Vagina (tissue), 2 donors: ENCODE results near the gene TENM4. TPM values are rescaled to one million over a fixed set of nuclear protein-coding genes. Genes with fewer than 3 reads are reported as not detected.

Source experiments
- DNase-seq, 2 donors: peaks; one replicate each; pipeline ENCODE4 v3.0.0-alpha.2; 2017; ENCODE audit errors: extremely low spot score in 2 of 2
- H3K27ac ChIP-seq: fragments of 200-600 bp; sonication (generic); one replicate; pipeline ENCODE4 v1.5.1; 2019
- H3K27me3 ChIP-seq: fragments of 200-600 bp; sonication (generic); one replicate; pipeline ENCODE4 v1.5.1; 2019
- H3K36me3 ChIP-seq, 2 donors: fragments of 200-600 bp; sonication (generic); one replicate each; pipeline ENCODE4 v1.5.1; 2017 to 2019
- H3K4me1 ChIP-seq: fragments of 200-600 bp; sonication (generic); one replicate; pipeline ENCODE4 v1.5.1; 2019
- H3K4me3 ChIP-seq, 2 donors: fragments of 200-600 bp; sonication (generic); 1 replicate in 1 of 2; 2 replicates in 1 of 2; pipeline ENCODE4 v1.5.1; 2016 to 2019
- H3K9me3 ChIP-seq: fragments of 200-600 bp; sonication (generic); one replicate; pipeline ENCODE4 v1.5.1; 2019
- POLR2A ChIP-seq, 2 donors: fragments of 450-650 bp; IDR thresholded peaks; one replicate each; pipeline ENCODE4 v1.6.1; 2017; ENCODE audit warnings: antibody characterized with exemption in 2 of 2, mild to moderate bottlenecking in 2 of 2, moderate library complexity in 2 of 2
- POLR2AphosphoS5 ChIP-seq, 2 donors: sonication (generic); formaldehyde crosslinking; IDR thresholded peaks; one replicate each; pipeline ENCODE4 v1.9.0; 2017; ENCODE audit warnings: antibody characterized with exemption in 2 of 2, mild to moderate bottlenecking in 2 of 2, low read depth in 1 of 2; ENCODE audit not compliant: insufficient read depth in 1 of 2
- intact Hi-C: fragments of 100-400 bp; cut with DNase I; formaldehyde crosslinking; loops from one replicate; pipeline ENCODE4 v1.15.1; 2023
- total RNA-seq: library from RNA; depleted of rRNA; stranded (reverse); fragments of >200 nt; gene quantifications from one replicate; pipeline ENCODE4 v1.2.3, GENCODE V29; 2016
- TF ChIP-seq, protein P1 (sequence below), 3 experiments: fragments of 450-650 bp in 2 of 3; fragments of 200-600 bp in 1 of 3; sonication (generic) in 1 of 3; IDR thresholded peaks; one replicate each; pipeline ENCODE4 v1.5.1; 2017 to 2019; ENCODE audit warnings: antibody characterized with exemption in 3 of 3, mild to moderate bottlenecking in 2 of 3, moderate library complexity in 2 of 3

TENM4 gene
- total RNA-seq, 1 donor from 2014 or later: 12.5 TPM

DNA sequence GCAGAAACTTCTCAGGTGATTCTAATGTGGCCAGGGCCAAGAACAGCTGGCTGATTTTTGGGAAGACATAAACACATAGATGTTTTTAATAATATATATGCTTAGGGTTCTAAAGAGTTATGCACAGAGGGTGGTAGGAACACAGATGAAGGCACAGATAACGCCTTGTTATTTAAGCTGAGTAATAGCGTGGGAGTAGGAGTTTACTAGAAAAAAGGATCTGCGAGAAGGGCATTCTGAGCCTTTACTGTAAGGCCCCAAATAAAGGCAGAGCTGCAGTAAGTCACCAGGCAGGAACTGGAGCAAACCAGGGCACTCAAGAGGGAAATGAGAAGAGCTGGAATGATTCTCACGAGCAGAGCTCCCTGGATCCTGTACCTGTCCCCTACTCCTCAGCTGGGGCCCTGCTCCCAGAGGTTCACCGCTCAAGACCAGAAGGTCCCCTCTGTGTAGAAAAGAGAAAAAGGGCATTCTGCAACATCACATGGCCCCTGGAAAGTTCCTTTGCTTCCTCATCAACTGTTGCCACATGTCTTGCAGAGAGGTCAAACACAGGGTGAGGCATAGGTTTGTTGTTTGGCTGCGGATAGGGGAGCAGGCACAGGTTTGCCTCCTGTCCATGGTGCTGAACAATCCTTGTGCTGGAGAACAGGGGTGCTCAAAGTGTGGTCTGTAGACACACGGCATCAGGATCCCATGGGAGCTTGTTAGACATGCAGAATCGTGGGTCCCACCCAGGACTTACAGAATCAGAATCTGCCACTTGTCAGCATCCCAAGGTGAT lies 125.7 kb downstream of the TENM4 start:
- TF ChIP-seq, protein P1, sequence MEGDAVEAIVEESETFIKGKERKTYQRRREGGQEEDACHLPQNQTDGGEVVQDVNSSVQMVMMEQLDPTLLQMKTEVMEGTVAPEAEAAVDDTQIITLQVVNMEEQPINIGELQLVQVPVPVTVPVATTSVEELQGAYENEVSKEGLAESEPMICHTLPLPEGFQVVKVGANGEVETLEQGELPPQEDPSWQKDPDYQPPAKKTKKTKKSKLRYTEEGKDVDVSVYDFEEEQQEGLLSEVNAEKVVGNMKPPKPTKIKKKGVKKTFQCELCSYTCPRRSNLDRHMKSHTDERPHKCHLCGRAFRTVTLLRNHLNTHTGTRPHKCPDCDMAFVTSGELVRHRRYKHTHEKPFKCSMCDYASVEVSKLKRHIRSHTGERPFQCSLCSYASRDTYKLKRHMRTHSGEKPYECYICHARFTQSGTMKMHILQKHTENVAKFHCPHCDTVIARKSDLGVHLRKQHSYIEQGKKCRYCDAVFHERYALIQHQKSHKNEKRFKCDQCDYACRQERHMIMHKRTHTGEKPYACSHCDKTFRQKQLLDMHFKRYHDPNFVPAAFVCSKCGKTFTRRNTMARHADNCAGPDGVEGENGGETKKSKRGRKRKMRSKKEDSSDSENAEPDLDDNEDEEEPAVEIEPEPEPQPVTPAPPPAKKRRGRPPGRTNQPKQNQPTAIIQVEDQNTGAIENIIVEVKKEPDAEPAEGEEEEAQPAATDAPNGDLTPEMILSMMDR (IDR thresholded peaks at IDR 0.05): no peak
- no peak for TF ChIP-seq POLR2A (IDR thresholded peaks at IDR 0.05)
- TF ChIP-seq POLR2AphosphoS5 (IDR thresholded peaks at IDR 0.05; ENCODE audit: insufficient read depth in 1 of 2, low read depth in 1 of 2): no peak
- no peak overlapping the region for H3K27ac ChIP-seq
- H3K4me3 ChIP-seq: no peak overlapping the region
- no peaks in the 10 kb centered on the region for H3K27me3 ChIP-seq
- intact Hi-C loops: no loop called here
- DNase-seq: no peak
- H3K4me1 ChIP-seq: no peaks in the 10 kb centered on the region
- no peaks in the 10 kb centered on the region for H3K36me3 ChIP-seq
- H3K9me3 ChIP-seq: no peaks in the 10 kb centered on the region

DNA sequence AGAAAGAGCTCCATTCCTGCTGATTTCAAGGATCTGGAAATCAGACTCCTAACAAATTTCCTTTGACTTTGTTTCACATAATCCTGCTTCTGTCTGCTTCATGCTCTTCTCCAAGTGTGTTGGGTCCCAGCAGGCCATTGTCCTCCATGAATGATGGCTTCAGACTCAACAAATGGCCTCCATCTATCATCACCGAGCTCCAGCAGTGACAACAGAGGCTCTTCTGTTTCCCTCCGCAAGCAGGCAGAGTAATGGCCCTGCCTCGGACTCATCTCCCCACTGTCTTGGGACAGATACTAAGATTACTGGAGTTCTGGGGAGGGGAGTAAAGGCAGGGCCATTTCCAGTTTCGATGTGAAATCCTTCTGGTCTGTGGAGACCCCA lies 127.3 kb downstream of the TENM4 start:
- no peaks in the 10 kb centered on the region for H3K27me3 ChIP-seq
- H3K27ac ChIP-seq: no peak overlapping the region
- intact Hi-C loops: no loop called here

DNA sequence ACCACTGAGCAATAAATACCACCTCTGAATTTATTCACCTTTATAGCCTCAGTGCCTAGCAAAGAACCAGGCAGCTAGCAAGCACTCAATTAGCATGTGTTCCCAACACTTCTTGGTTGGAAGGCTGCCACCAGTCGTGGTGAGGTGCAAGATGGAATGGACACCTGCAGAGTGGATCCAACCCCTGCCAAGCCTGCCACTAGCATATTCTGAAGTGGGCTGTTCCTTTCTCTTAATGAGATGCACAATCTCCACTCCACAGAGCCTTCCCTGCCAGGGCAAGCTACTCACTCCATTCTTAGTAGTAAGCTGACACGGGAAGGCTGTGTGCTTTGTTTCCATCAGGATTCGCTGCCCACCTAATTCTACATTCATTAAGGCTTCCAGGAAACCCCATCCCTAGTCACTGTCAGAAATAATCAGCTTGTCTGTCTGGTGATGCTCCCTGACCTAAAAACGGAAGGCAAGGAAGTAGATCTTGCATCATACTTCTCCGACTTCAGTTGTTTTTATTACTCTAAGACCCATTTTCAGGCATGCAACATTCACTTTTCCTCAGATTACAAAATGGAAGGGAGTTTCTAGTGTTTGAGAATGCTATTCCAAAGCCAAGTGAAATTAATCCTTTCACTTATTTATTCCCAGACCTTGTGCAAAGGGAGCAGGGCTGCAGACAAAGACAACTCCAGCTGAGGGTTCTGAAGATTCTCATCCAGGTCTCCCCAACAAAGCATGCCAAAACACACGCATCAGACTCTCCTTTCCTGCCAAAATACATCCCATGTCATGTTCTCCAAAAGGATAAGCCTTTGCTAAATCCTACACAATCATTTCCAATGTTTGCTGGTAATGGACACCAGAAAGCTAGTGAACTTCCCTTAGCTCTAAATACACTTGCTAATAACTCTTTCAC lies 128.0 kb downstream of the TENM4 start:
- Histone ChIP-seq H3K27me3 (no peaks in the 10 kb centered on the region), H3K27ac (no peak overlapping the region)

More for the DNA sequence above, 127.3 kb downstream of the TENM4 start:
- no peaks in the 10 kb centered on the region for H3K4me1 ChIP-seq
- H3K36me3 ChIP-seq: no peaks in the 10 kb centered on the region
- TF ChIP-seq, protein P1 (IDR thresholded peaks at IDR 0.05): no peak
- no peak for TF ChIP-seq POLR2A (IDR thresholded peaks at IDR 0.05)
- TF ChIP-seq POLR2AphosphoS5 (IDR thresholded peaks at IDR 0.05; ENCODE audit: insufficient read depth in 1 of 2, low read depth in 1 of 2): no peak
- H3K9me3 ChIP-seq: no peaks in the 10 kb centered on the region
- H3K4me3 ChIP-seq: no peak overlapping the region
- DNase-seq: no peak

DNA sequence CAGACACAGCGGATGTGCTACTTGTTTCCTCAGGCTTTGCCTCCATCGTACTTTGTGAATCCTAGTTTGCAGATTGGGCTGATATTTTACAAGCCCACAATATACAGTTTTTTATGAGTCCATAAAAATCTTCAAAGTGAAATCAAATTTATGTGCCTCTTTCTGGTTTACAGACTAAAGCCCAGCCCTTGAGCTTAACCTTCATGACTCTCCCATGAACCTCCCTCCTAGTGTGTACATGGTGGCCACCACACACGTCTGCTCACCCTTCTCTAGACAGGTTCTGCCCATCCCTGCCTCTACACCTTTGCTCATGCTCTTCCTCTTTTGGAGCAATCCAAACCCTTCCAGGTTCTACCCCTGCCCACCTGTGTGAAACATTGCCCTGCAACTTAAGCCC lies 129.4 kb downstream of the TENM4 start:
- Histone ChIP-seq H3K27me3 (no peaks in the 10 kb centered on the region), H3K27ac (no peak overlapping the region), H3K4me1 (no peaks in the 10 kb centered on the region), H3K9me3 (no peaks in the 10 kb centered on the region), H3K36me3 (no peaks in the 10 kb centered on the region), H3K4me3 (no peak overlapping the region)
- intact Hi-C loops: no loop called here
- TF ChIP-seq POLR2AphosphoS5 (IDR thresholded peaks at IDR 0.05; ENCODE audit: insufficient read depth in 1 of 2, low read depth in 1 of 2): no peak
- no peak for DNase-seq

More for the DNA sequence above, 128.0 kb downstream of the TENM4 start:
- no peaks in the 10 kb centered on the region for H3K9me3 ChIP-seq
- intact Hi-C loops: no loop called here
- H3K4me1 ChIP-seq: no peaks in the 10 kb centered on the region
- no peak overlapping the region for H3K4me3 ChIP-seq
- DNase-seq: no peak
- no peaks in the 10 kb centered on the region for H3K36me3 ChIP-seq
- TF ChIP-seq POLR2A (IDR thresholded peaks at IDR 0.05): no peak
- no peak for TF ChIP-seq POLR2AphosphoS5 (IDR thresholded peaks at IDR 0.05; ENCODE audit: insufficient read depth in 1 of 2, low read depth in 1 of 2)
- TF ChIP-seq, protein P1 (IDR thresholded peaks at IDR 0.05): no peak

DNA sequence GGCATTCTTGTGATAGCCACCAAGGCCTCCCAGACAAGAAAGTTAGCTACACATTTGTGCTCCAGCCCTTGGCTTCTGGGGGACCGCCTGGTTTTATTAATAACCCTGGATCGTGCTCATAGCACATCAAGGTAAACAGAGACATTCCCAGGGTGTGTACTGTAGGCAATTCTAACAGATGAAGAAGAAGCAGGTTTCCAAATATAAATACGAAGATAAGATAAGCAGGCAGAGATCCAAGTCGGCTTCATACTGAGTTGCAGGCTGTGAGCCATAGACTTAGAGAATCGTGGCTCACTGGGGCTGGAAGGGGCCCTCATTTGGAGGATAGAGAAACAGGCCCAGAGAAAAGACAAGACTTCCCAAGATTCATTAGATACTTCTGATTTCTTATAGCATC lies 131.4 kb downstream of the TENM4 start:
- no peaks in the 10 kb centered on the region for H3K36me3 ChIP-seq
- no peak overlapping the region for H3K4me3 ChIP-seq
- no peaks in the 10 kb centered on the region for H3K27me3 ChIP-seq
- no peaks in the 10 kb centered on the region for H3K9me3 ChIP-seq
- no peak overlapping the region for H3K27ac ChIP-seq
- H3K4me1 ChIP-seq: peaks cover 7% of the 10 kb centered on the region
- TF ChIP-seq POLR2AphosphoS5 (IDR thresholded peaks at IDR 0.05; ENCODE audit: insufficient read depth in 1 of 2, low read depth in 1 of 2) (no peak), POLR2A (IDR thresholded peaks at IDR 0.05) (no peak)
- TF ChIP-seq, protein P1 (IDR thresholded peaks at IDR 0.05): no peak
- no peak for DNase-seq
- intact Hi-C loops: no loop called here
